Mesodermal cell (in vitro differentiated cells): ENCODE results near the gene APBB3.

ENCODE experiments used
- H3K27ac ChIP-seq: 2 replicates; pipeline ENCODE4 v1.7.0; 2013; ENCODE audit warnings: mild to moderate bottlenecking, low read depth, low read length, moderate library complexity; ENCODE audit not compliant: severe bottlenecking
- H3K36me3 ChIP-seq: 2 replicates; pipeline ENCODE4 v1.7.1; 2013; ENCODE audit warnings: mild to moderate bottlenecking, low read length, moderate library complexity; ENCODE audit not compliant: control insufficient read depth, insufficient read depth
- H3K4me1 ChIP-seq: one replicate; pipeline ENCODE4 v1.7.1; 2013; ENCODE audit warnings: mild to moderate bottlenecking, low read length; ENCODE audit not compliant: insufficient read depth, control insufficient read depth, poor library complexity, severe bottlenecking
- H3K4me3 ChIP-seq: 2 replicates; pipeline ENCODE4 v1.7.0; 2013; ENCODE audit warnings: low read length, control low read depth, mild to moderate bottlenecking; ENCODE audit not compliant: insufficient read depth, poor library complexity, severe bottlenecking; ENCODE audit errors: extremely low read depth
- H3K9me3 ChIP-seq: 2 replicates; pipeline ENCODE4 v1.7.1; 2013; ENCODE audit warnings: mild to moderate bottlenecking, low read length, moderate library complexity; ENCODE audit not compliant: control insufficient read depth
- WGBS, 2 experiments: methylation state at CpG; one replicate each; pipeline ENCODE4 v1.1.5; 2013; ENCODE audit warnings: missing lambda C conversion rate in 2 of 2; ENCODE audit not compliant: insufficient coverage in 2 of 2; 5-methylcytosine and 5-hydroxymethylcytosine counted together

The APBB3 gene

DNA sequence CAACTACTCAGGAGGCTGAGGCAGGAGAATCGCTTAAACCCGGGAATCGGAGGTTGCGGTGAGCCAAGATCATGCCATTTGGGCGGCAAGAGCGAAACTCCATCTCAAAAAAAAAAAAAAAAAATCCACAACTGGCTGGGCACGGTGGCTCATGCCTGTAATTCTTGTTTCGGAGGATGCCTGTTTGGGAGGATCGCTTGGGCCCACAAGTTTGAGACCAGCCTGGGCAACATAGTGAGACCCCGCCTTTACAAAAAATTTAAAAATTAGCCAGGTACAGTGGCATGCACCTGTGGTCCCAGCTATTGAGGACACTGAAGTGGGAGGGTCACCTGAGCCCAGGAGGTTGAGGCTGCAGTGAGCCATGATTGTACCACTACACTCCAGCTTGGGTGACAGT is 18.8 kb downstream of the APBB3 start:
- Histone ChIP-seq H3K36me3 (peaks cover 67% of the 10 kb centered on the region), H3K27ac (no peak overlapping the region), H3K4me3 (no peak overlapping the region), H3K9me3 (no peaks in the 10 kb centered on the region), H3K4me1 (peaks cover 18% of the 10 kb centered on the region)
- WGBS, 2 experiments, result 94 to 100% methylated on average over 5 to 10 of the region's 10 CpGs

DNA sequence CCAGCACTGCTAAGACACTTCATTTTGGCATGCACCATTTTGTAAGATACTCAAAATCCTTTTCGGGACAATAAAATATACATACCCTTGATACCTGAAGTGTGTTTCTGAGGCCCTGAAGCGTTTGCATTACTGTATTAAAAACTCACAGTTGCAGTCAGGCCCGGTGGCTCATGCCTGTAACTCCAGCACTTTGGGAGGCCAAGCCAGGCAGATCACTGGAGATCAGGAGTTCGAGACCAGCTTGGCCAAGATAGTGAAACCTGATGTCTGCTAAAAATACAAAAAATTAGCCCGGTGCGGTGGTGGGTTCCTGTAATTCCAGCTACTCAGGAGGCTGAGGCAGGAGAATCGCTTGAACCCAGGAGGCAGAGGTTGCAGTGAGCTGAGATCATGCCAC is 19.4 kb downstream of the APBB3 start:
- H3K4me3 ChIP-seq, result no peak overlapping the region
- H3K9me3 ChIP-seq, result no peaks in the 10 kb centered on the region
- peaks cover 18% of the 10 kb centered on the region for H3K4me1 ChIP-seq
- 93 to 96% methylated on average over 7 of the region's 7 CpGs for WGBS, 2 experiments
- H3K27ac ChIP-seq, result no peak overlapping the region
- peaks cover 67% of the 10 kb centered on the region for H3K36me3 ChIP-seq

DNA sequence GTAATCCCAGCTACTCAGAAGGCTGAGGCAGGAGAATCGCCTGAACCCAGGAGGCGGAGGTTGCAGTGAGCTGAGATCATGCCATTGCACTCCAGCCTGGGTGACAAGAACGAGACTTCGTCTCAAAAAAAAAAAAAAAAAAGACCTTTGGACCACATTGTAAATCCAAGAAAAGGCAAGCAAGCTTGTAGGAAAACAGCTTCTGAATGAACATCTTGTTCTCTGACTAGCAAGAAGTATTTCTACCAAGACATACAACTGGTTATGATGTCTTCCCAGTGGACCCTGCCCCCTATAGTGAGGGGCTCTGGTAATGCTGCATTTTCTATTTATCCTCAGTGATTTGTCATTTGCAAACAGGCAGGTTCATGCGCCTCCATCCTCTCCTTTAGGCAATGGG is 21.4 kb downstream of the APBB3 start:
- Histone ChIP-seq H3K27ac (no peak overlapping the region), H3K4me1 (peaks cover 15% of the 10 kb centered on the region), H3K9me3 (no peaks in the 10 kb centered on the region), H3K4me3 (no peak overlapping the region), H3K36me3 (peaks cover 70% of the 10 kb centered on the region)
- WGBS, 2 experiments, result 100% methylated on average over 1 of the region's 5 CpGs; no CpG with 5 or more reads in 1 of the 2 experiments

GRCh38 chr5:140540227-140540626 is 24.2 kb downstream of the APBB3 start:
- Histone ChIP-seq H3K4me3 (no peak overlapping the region), H3K27ac (no peak overlapping the region), H3K36me3 (peaks cover 87% of the 10 kb centered on the region), H3K9me3 (no peaks in the 10 kb centered on the region), H3K4me1 (no peaks in the 10 kb centered on the region)
- WGBS, 2 experiments, result 80% methylated on average over 1 of the region's 1 CpG; no CpG with 5 or more reads in 1 of the 2 experiments

GRCh38 chr5:140524003-140524402 is 40.4 kb downstream of the APBB3 start:
- WGBS, 2 experiments, result 92 to 100% methylated on average over 1 of the region's 2 CpGs
- Histone ChIP-seq H3K4me3 (no peak overlapping the region), H3K27ac (no peak overlapping the region), H3K4me1 (no peaks in the 10 kb centered on the region), H3K36me3 (peaks cover 43% of the 10 kb centered on the region), H3K9me3 (no peaks in the 10 kb centered on the region)

DNA sequence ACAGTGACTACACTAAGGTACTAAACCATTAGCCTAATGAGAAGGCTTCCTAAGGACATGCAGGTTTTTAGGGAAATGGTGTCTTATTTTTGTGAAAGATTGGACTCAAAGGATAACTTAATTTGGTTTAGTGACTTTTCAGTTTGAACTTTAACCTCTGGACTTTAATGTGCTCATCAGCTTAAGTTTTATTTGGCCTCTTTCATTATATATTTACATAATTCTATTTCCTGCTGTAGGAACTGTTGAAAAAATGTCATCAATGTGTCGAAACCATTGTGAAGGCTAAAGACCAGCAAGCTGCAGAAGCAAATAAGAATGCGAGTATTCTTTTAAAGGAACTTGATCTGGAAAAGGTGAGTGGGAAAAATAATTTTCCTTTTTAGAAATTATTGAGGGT is 51.3 kb downstream of the APBB3 start:
- Histone ChIP-seq H3K9me3 (no peaks in the 10 kb centered on the region), H3K4me1 (no peaks in the 10 kb centered on the region), H3K36me3 (peaks cover 60% of the 10 kb centered on the region), H3K4me3 (no peak overlapping the region), H3K27ac (no peak overlapping the region)
- WGBS, 2 experiments, result 94% methylated on average over 2 of the region's 2 CpGs

DNA sequence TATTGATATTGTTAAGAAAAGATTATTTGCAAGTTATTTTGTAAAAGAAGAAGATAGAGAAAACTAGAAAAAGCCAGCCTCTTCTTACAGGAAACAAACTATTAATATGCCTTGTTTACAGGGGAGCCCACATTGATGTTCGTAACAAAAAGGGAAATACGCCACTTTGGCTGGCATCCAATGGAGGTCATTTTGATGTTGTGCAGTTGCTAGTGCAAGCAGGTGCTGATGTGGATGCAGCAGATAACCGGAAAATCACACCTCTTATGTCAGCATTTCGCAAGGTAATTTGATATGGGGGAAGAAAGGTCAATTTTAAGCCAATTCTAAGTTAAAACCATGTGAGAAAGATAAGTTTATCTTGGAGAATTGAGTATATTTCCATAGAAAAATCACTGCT is 54.5 kb downstream of the APBB3 start:
- H3K27ac ChIP-seq, result no peak overlapping the region
- H3K4me3 ChIP-seq, result no peak overlapping the region
- H3K9me3 ChIP-seq, result no peaks in the 10 kb centered on the region
- 100% methylated on average over 1 to 2 of the region's 4 CpGs for WGBS, 2 experiments
- H3K4me1 ChIP-seq, result no peaks in the 10 kb centered on the region
- peaks cover 81% of the 10 kb centered on the region for H3K36me3 ChIP-seq
